ENCODE measurements around the gene CMSS1.
A peak's percentile ranks its signal among the peaks of the same experiment; 100 is the strongest.
"Not testable (repeated sequence)": the region's sequence is repeated elsewhere in the genome, so short reads cannot be mapped to it uniquely, and the experiment has no call there.

Gene CMSS1

GRCh38 chr3:99829844-99830243 lies 12.2 kb downstream of the CMSS1 start:
- TF ChIP-seq CTCF (IDR thresholded peaks at IDR 0.05), result no peak
- Histone ChIP-seq H3K27ac (no peak overlapping the region), H3K4me3 (no peak overlapping the region)
- no peak for DNase-seq (ENCODE audit: low spot score)

- no peak for DNase-seq (ENCODE audit: low spot score)
- Histone ChIP-seq H3K27ac (peak overlapping the region in 1 of 2 donors; percentile 37), H3K4me3 (no peak overlapping the region)
- TF ChIP-seq CTCF (IDR thresholded peaks at IDR 0.05), result no peak
These were observed 16.0 kb downstream of the CMSS1 start for GRCh38 chr3:99833617-99834205.

GRCh38 chr3:99834211-99834957 lies 16.7 kb downstream of the CMSS1 start:
- no peak overlapping the region for H3K4me3 ChIP-seq
- no peak overlapping the region for H3K27ac ChIP-seq
- TF ChIP-seq CTCF (IDR thresholded peaks at IDR 0.05), result no peak

GRCh38 chr3:99836681-99837080 lies 19.0 kb downstream of the CMSS1 start:
- no peak for TF ChIP-seq CTCF (IDR thresholded peaks at IDR 0.05)

More at GRCh38 chr3:99834211-99834957, 16.7 kb downstream of the CMSS1 start:
- DNase-seq (ENCODE audit: low spot score), result no peak

GRCh38 chr3:99837715-99838114 lies 20.1 kb downstream of the CMSS1 start:
- TF ChIP-seq CTCF (IDR thresholded peaks at IDR 0.05), result no peak
- DNase-seq (ENCODE audit: low spot score), result no peak
- no peak overlapping the region for H3K27ac ChIP-seq
- no peak overlapping the region for H3K4me3 ChIP-seq

More at GRCh38 chr3:99836681-99837080, 19.0 kb downstream of the CMSS1 start:
- Histone ChIP-seq H3K27ac (no peak overlapping the region), H3K4me3 (no peak overlapping the region)
- no peak for DNase-seq (ENCODE audit: low spot score)

- no peak overlapping the region for H3K4me3 ChIP-seq
- no peak for DNase-seq (ENCODE audit: low spot score)
- H3K27ac ChIP-seq, result no peak overlapping the region
- TF ChIP-seq CTCF (IDR thresholded peaks at IDR 0.05), result no peak
These were observed 21.1 kb downstream of the CMSS1 start for GRCh38 chr3:99838755-99839154.

- Histone ChIP-seq H3K4me3 (no peak overlapping the region), H3K27ac (no peak overlapping the region)
- TF ChIP-seq CTCF (IDR thresholded peaks at IDR 0.05), result no peak
- no peak for DNase-seq (ENCODE audit: low spot score)
These were observed 22.0 kb downstream of the CMSS1 start for GRCh38 chr3:99839613-99840012.

GRCh38 chr3:99841949-99842348 lies 24.3 kb downstream of the CMSS1 start:
- not testable (repeated sequence) for H3K27ac ChIP-seq; DNase-seq (ENCODE audit: low spot score); H3K4me3 ChIP-seq
